Progenitor cell of endocrine pancreas (in vitro differentiated cells): Measurements from ENCODE around the gene LINC00237. TPM values are rescaled to one million over a fixed set of nuclear protein-coding genes. Genes with fewer than 3 reads are reported as not detected.

ENCODE experiments used
- DNase-seq: peaks from one replicate; pipeline ENCODE4 v3.0.0; 2021; ENCODE audit warnings: low spot score; ENCODE audit not compliant: unreplicated experiment
- H3K27ac Mint-ChIP-seq: 2 replicates; pipeline ENCODE4 v1.8.0; 2021; ENCODE audit warnings: mild to moderate bottlenecking, moderate library complexity, mixed read lengths
- H3K27me3 Mint-ChIP-seq: 2 replicates; pipeline ENCODE4 v1.8.0; 2021; ENCODE audit warnings: mixed read lengths
- H3K36me3 Mint-ChIP-seq: 2 replicates; pipeline ENCODE4 v1.8.0; 2022; ENCODE audit warnings: mixed read lengths; ENCODE audit not compliant: insufficient read depth
- H3K4me1 Mint-ChIP-seq: 2 replicates; pipeline ENCODE4 v1.8.0; 2021; ENCODE audit warnings: low read depth, mixed read lengths
- H3K4me3 Mint-ChIP-seq: 2 replicates; pipeline ENCODE4 v1.8.0; 2021; ENCODE audit warnings: low read depth, mild to moderate bottlenecking, moderate library complexity, mixed read lengths
- H3K9me3 Mint-ChIP-seq: 2 replicates; pipeline ENCODE4 v1.8.0; 2021; ENCODE audit warnings: low read depth, mixed read lengths
- CTCF ChIP-seq: fragments of 200-600 bp; sonication (generic); IDR thresholded peaks from one replicate; pipeline ENCODE4 v1.5.0; 2021; ENCODE audit warnings: antibody characterized with exemption, mild to moderate bottlenecking; ENCODE audit not compliant: unreplicated experiment
- total RNA-seq: library from RNA; stranded (reverse); gene quantifications from 2 replicates; pipeline ENCODE4 v1.2.1, GENCODE V29; 2021

Gene LINC00237
- total RNA-seq, 1 donor from 2014 or later: not detected

- no peaks in the 10 kb centered on the region for H3K9me3 Mint-ChIP-seq
- peak overlapping the region; percentile 56 for H3K4me3 Mint-ChIP-seq
- H3K27me3 Mint-ChIP-seq: peaks cover 90% of the 10 kb centered on the region
- peaks cover 12% of the 10 kb centered on the region for H3K4me1 Mint-ChIP-seq
- no peak for DNase-seq
- TF ChIP-seq CTCF: no peak
- H3K36me3 Mint-ChIP-seq: no peaks in the 10 kb centered on the region
- no peak overlapping the region for H3K27ac Mint-ChIP-seq
These were observed 558 bp downstream of the LINC00237 start for GRCh38 chr20:21105429-21106170.

GRCh38 chr20:21104921-21105320 lies 1.2 kb downstream of the LINC00237 start:
- no peak for DNase-seq
- no peak overlapping the region for H3K4me3 Mint-ChIP-seq

GRCh38 chr20:21104466-21104761 lies 1.7 kb downstream of the LINC00237 start:
- DNase-seq: no peak
- no peaks in the 10 kb centered on the region for H3K9me3 Mint-ChIP-seq
- no peak for TF ChIP-seq CTCF
- H3K27ac Mint-ChIP-seq: no peak overlapping the region
- H3K36me3 Mint-ChIP-seq: no peaks in the 10 kb centered on the region
- peaks cover 94% of the 10 kb centered on the region for H3K27me3 Mint-ChIP-seq
- peaks cover 14% of the 10 kb centered on the region for H3K4me1 Mint-ChIP-seq
- H3K4me3 Mint-ChIP-seq: no peak overlapping the region

More at GRCh38 chr20:21104921-21105320, 1.2 kb downstream of the LINC00237 start:
- no peaks in the 10 kb centered on the region for H3K9me3 Mint-ChIP-seq
- TF ChIP-seq CTCF: no peak
- peaks cover 14% of the 10 kb centered on the region for H3K4me1 Mint-ChIP-seq
- peaks cover 91% of the 10 kb centered on the region for H3K27me3 Mint-ChIP-seq
- H3K27ac Mint-ChIP-seq: no peak overlapping the region
- H3K36me3 Mint-ChIP-seq: no peaks in the 10 kb centered on the region

- peaks cover 14% of the 10 kb centered on the region for H3K4me1 Mint-ChIP-seq
- H3K4me3 Mint-ChIP-seq: no peak overlapping the region
- H3K27me3 Mint-ChIP-seq: peaks cover 94% of the 10 kb centered on the region
- H3K27ac Mint-ChIP-seq: no peak overlapping the region
- no peak for DNase-seq
- TF ChIP-seq CTCF: no peak
- no peaks in the 10 kb centered on the region for H3K9me3 Mint-ChIP-seq
- H3K36me3 Mint-ChIP-seq: no peaks in the 10 kb centered on the region
These were observed 2.3 kb downstream of the LINC00237 start for GRCh38 chr20:21103582-21104465.

- H3K9me3 Mint-ChIP-seq: no peaks in the 10 kb centered on the region
- no peak for TF ChIP-seq CTCF
- peaks cover 94% of the 10 kb centered on the region for H3K27me3 Mint-ChIP-seq
- H3K27ac Mint-ChIP-seq: no peak overlapping the region
- H3K36me3 Mint-ChIP-seq: no peaks in the 10 kb centered on the region
- peak; percentile 22 for DNase-seq
- peaks cover 14% of the 10 kb centered on the region for H3K4me1 Mint-ChIP-seq
- peak overlapping the region; percentile 58 for H3K4me3 Mint-ChIP-seq
These were observed 3.4 kb downstream of the LINC00237 start for GRCh38 chr20:21102603-21103311.
